ENCODE data around the gene NELL1. TPM values are rescaled to one million over a fixed set of nuclear protein-coding genes. Genes with fewer than 3 reads are reported as not detected.

Gene NELL1
- total and polyA plus RNA-seq, 7 donors, result 0.01 TPM; not detected in 6

DNA sequence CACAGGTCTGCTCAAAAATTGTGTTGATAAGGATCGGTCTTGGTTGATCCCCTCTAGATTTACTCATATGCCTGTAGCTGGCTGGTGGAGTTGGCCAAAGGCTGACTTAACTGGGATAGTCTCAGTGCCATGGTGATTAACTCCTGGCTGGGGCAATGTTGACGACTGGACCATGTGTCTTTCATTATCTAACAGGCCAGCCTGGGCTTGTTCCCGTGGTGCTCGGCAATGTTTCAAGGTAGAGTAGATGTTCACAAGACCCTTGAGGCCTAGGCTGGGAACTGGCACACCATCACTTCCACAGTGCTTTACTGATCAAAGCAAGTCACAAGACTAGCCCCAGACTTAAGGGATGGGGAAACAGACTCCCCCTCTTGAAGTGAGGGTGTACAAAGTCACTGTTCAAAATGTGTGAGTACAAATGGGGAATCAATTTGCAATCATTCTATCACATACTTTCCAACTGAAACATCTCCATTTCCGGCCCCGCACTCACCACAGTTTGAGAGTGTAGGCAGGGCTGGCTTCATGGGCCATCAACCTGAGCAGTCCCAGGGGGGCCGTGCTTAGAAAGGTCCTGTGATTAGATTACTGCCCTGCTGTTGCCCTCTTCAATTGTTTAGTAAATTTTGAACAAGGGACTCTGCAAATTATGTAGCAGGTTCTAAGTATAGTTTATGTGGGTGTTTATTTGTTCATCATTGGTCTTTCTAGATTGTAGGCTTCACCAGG is 240.8 kb downstream of the NELL1 start:
- Histone ChIP-seq H3K4me3 (no peak overlapping the region), H3K27me3 (ENCODE audit: insufficient read depth in 3 of 3, low read length in 2 of 3) (no peaks in the 10 kb centered on the region), H3K36me3 (ENCODE audit: insufficient read depth in 1 of 2, low read depth in 1 of 2) (no peaks in the 10 kb centered on the region), H3K27ac (no peak overlapping the region), H3K9me3 (peaks cover 4% of the 10 kb centered on the region), H3K4me1 (no peaks in the 10 kb centered on the region)
- no peak for DNase-seq
- intact Hi-C loops (cut with DNase I), result no loop called here
- 40 to 62% (median 51%) methylated on average over 7 of the region's 7 CpGs for WGBS, 3 donors
- TF ChIP-seq, protein P1, sequence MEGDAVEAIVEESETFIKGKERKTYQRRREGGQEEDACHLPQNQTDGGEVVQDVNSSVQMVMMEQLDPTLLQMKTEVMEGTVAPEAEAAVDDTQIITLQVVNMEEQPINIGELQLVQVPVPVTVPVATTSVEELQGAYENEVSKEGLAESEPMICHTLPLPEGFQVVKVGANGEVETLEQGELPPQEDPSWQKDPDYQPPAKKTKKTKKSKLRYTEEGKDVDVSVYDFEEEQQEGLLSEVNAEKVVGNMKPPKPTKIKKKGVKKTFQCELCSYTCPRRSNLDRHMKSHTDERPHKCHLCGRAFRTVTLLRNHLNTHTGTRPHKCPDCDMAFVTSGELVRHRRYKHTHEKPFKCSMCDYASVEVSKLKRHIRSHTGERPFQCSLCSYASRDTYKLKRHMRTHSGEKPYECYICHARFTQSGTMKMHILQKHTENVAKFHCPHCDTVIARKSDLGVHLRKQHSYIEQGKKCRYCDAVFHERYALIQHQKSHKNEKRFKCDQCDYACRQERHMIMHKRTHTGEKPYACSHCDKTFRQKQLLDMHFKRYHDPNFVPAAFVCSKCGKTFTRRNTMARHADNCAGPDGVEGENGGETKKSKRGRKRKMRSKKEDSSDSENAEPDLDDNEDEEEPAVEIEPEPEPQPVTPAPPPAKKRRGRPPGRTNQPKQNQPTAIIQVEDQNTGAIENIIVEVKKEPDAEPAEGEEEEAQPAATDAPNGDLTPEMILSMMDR (IDR thresholded peaks at IDR 0.05), result no peak
- no peak for ATAC-seq

DNA sequence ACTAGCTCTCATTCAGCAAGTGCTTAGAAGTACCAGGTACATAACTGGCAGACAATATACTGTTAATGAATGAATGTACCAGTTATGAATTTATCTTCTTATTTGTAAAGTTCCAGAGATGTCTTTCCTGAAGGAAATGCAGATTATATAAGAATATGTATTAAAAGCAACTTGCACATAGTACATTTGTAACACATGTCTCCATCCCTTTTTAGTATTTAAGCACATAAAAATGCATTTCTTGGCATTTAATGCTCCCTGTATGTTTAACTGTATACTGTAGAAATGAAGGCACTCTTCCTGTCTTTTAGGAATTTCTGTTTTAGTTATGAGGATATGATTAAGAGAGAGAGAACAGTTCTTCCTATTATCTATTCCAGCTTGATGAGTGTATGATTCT is 241.3 kb downstream of the NELL1 start:
- no peak for DNase-seq
- no peak for ATAC-seq
- H3K4me3 ChIP-seq, result no peak overlapping the region
- no peaks in the 10 kb centered on the region for H3K4me1 ChIP-seq
- peaks cover under 1% of the 10 kb centered on the region for H3K9me3 ChIP-seq
- TF ChIP-seq, protein P1 (IDR thresholded peaks at IDR 0.05), result no peak
- no peaks in the 10 kb centered on the region for H3K27me3 ChIP-seq (ENCODE audit: insufficient read depth in 3 of 3, low read length in 2 of 3)
- H3K36me3 ChIP-seq (ENCODE audit: insufficient read depth in 1 of 2, low read depth in 1 of 2), result no peaks in the 10 kb centered on the region
- intact Hi-C loops (cut with DNase I), result no loop called here
- H3K27ac ChIP-seq, result no peak overlapping the region

DNA sequence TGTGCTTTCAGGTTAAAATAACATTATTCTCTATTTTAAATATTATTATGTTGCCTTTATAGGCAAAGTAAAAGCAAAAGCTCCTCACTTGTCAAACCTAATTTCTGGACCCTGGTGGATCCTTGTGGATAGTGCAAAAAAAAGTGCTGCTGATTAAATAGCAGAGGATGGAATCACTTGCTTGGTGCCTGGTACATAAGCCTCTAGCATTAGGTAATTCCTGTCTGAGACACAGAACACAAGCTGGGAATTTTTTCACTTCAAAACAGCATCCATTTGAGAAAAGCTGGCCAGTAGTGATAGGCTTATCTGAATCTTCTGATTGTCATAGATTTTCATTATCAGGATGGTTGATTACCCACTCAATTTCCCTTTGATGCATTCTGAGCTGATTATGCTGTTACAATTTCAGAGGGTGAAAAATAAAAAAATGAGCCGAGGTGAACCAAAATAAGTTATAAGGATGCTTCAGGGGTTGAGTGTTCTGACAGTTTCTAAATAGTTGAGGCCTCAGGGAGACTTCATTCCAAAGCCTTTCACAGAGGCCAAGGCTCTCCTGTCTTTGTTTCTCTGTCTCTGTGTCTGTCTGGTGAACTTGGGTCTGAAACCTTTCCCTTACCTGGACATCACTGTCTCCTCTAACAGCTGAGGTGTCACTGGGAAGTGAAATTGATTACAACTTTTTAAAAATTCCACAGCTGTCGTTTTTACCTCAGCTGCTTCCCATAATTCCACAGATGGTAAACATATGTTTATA is 242.9 kb downstream of the NELL1 start:
- DNase-seq, result no peak
- no peaks in the 10 kb centered on the region for H3K4me1 ChIP-seq
- TF ChIP-seq, protein P1 (IDR thresholded peaks at IDR 0.05), result no peak
- H3K27me3 ChIP-seq (ENCODE audit: insufficient read depth in 3 of 3, low read length in 2 of 3), result no peaks in the 10 kb centered on the region
- no peaks in the 10 kb centered on the region for H3K9me3 ChIP-seq
- 28 to 37% (median 29%) methylated on average over 2 of the region's 2 CpGs for WGBS, 3 donors
- no peak overlapping the region for H3K4me3 ChIP-seq
- intact Hi-C loops (cut with DNase I), result no loop called here
- ATAC-seq, result no peak
- no peak overlapping the region for H3K27ac ChIP-seq
- no peaks in the 10 kb centered on the region for H3K36me3 ChIP-seq (ENCODE audit: insufficient read depth in 1 of 2, low read depth in 1 of 2)

DNA sequence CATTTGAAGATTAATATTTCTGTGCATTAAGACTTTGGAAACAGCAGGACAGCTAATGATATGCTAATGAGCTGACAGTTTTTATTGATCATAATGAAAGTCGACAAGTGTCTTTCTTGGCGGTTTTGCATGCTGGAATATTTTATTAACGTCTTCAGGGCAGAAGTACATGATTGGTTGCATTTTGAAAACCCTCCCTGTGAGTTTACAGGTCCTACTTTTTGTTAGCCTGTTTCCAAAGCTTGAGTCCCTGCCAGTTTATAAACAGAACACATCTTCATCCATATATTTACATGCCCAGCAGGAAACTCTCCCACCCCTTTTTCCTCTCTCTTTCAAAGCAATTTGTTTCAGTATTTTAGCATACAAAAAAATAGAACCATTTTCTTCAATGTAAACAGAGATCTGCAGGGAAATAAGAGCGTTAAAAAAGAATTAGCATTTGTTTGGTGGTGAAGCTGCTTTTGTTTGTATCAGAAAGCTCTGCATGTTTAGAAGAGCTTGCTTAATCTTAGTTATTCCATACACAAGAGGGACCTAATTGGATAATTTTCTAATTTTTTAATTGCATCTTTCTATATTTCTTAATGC is 243.6 kb downstream of the NELL1 start:
- no peak for DNase-seq
- 12 to 19% (median 18%) methylated on average over 4 of the region's 4 CpGs for WGBS, 3 donors
- TF ChIP-seq, protein P1 (IDR thresholded peaks at IDR 0.05), result no peak
- no peaks in the 10 kb centered on the region for H3K4me1 ChIP-seq
- H3K27ac ChIP-seq, result no peak overlapping the region
- no peaks in the 10 kb centered on the region for H3K27me3 ChIP-seq (ENCODE audit: insufficient read depth in 3 of 3, low read length in 2 of 3)
- intact Hi-C loops (cut with DNase I), result no loop called here
- no peaks in the 10 kb centered on the region for H3K36me3 ChIP-seq (ENCODE audit: insufficient read depth in 1 of 2, low read depth in 1 of 2)
- no peak for ATAC-seq
- no peaks in the 10 kb centered on the region for H3K9me3 ChIP-seq
- no peak overlapping the region for H3K4me3 ChIP-seq

Data from psoas muscle (tissue), 8 donors.